ENCODE results near the gene TACSTD2.

The TACSTD2 gene

GRCh38 chr1:58529284-58529683 is 47.8 kb downstream of the TACSTD2 start:
- no peak for TF ChIP-seq FOXP2 (optimal IDR thresholded peaks at IDR 0.05; ENCODE audit: borderline replicate concordance, extremely low read depth, extremely low read length, insufficient read depth)
- TF ChIP-seq TAF1 (IDR thresholded peaks at IDR 0.05; ENCODE audit: borderline replicate concordance, insufficient read depth, low read length), result no peak
- no peak for TF ChIP-seq REST (IDR thresholded peaks at IDR 0.05; ENCODE audit: insufficient read depth in 1 of 2, low read depth in 2 of 2, low read length in 2 of 2)
- TF ChIP-seq POLR2AphosphoS5 (IDR thresholded peaks at IDR 0.05; ENCODE audit: low read depth, low read length), result no peak
- no peak for TF ChIP-seq SIN3A (IDR thresholded peaks at IDR 0.05; ENCODE audit: borderline replicate concordance, insufficient read depth, low read length)

GRCh38 chr1:58528518-58528917 is 48.5 kb downstream of the TACSTD2 start:
- TF ChIP-seq FOXP2 (optimal IDR thresholded peaks at IDR 0.05; ENCODE audit: borderline replicate concordance, extremely low read depth, extremely low read length, insufficient read depth), result no peak
- TF ChIP-seq SIN3A (IDR thresholded peaks at IDR 0.05; ENCODE audit: borderline replicate concordance, insufficient read depth, low read length), result no peak
- TF ChIP-seq POLR2AphosphoS5 (IDR thresholded peaks at IDR 0.05; ENCODE audit: low read depth, low read length), result no peak
- TF ChIP-seq REST (IDR thresholded peaks at IDR 0.05; ENCODE audit: insufficient read depth in 1 of 2, low read depth in 2 of 2, low read length in 2 of 2), result no peak
- no peak for TF ChIP-seq TAF1 (IDR thresholded peaks at IDR 0.05; ENCODE audit: borderline replicate concordance, insufficient read depth, low read length)

All from PFSK-1 (cell line).